T-helper 2 cell treated with Interferon-gamma antibody and Interleukin-4, amounts not matched to agents 100 ng/mL and 5 ng/mL, for 36 hours (primary cell): ENCODE data around the gene CD1C. TPM values are rescaled to one million over a fixed set of nuclear protein-coding genes. Genes with fewer than 3 reads are reported as not detected.
"Not testable (repeated sequence)": the region's sequence is repeated elsewhere in the genome, so short reads cannot be mapped to it uniquely, and the experiment has no call there.

Experiments used
- intact Hi-C: fragments of 100-400 bp; cut with micrococcal nuclease; formaldehyde crosslinking; loops from one replicate; pipeline ENCODE4 v1.15.1; 2023
- total RNA-seq: library from RNA; stranded (reverse); gene quantifications from 2 replicates; pipeline ENCODE4 v1.2.3, GENCODE V29; 2022

Gene CD1C
- total RNA-seq, 1 donor from 2014 or later: not detected

DNA sequence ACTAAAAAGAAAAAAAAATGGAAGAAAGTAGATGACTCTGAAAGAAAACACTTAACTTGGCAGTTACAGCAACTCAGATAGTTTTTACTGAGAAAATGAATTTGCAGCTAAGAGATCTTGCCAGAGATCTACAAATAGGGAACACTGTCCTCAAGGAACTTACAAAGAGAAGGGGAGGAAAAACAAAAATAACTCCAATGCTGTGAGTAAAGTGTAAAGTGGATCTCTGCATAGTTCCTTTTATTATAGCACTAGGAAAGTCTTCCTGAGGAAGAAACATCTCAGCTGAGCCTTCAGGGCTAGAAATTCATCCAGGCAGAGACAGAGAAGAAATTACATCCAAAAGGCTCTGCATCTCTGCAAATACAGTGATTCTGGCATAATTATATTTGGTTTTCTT lies 37.8 kb downstream of the CD1C start:
- intact Hi-C loops: no loop called here

DNA sequence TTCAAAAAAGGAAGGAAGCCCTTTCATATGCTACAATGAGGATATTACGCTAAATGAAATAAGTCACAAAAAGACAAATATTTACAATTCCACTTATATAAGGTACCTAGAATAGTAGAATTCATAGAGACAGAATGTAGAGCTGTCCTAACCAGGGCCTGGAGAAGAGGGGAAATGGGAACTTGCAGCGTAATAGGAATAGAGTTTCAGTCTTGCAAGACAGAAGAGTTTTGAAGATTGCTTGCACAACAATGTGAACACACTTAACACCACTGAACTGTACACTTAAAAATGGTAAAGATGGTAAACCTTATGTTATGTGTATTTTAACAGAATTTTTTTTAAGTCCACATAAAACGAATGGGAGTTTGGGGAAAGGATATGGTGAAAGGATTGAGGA lies 38.7 kb downstream of the CD1C start:
- intact Hi-C loops: loop anchor here (2.0 kb wide), 1 partner anchor 82 kb away; no protein-coding TSS in a partner anchor

DNA sequence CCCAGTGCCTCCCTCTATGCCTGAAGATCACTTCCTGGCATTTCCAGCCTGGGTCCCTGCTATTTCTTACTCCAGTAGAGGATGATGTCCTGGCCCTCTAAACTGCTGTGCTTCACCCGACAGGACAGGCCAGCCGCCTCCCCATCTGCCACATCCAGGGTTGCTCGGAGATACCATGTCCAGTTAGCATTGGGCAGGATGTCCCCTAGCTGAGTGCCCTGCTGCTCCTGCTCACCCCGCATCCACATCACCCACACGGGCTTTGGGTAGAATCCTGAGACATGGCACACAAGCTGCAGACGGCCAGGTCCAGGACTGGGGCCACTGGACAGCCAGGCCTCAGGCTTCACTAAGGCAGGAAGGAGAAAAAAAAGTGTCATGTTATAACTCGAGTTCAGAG lies 39.6 kb downstream of the CD1C start:
- intact Hi-C loops: loop anchor here (2.0 kb wide), 1 partner anchor 82 kb away; no protein-coding TSS in a partner anchor

DNA sequence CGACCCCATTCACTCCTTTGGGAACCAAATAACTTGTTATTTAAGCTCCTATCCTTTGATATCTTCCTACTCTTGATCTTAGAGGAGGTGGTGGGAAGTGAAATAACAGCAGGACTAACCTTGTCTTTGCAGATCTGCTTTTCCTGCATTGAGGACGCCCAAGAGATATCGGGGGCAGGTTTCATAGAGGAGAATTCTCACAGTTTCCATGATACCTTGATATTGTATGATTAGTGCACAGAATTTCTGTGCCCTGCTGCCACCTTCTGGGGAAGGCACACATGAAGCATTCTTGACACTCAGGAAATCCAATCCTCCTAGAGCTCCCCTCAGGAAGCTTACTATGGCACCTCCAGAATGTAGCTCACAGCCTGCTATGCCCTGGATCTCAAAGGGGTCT lies 40.0 kb downstream of the CD1C start:
- intact Hi-C loops: loop anchor here (2.0 to 5.0 kb wide), 2 partner anchors 83 to 127 kb away; no protein-coding TSS in a partner anchor

DNA sequence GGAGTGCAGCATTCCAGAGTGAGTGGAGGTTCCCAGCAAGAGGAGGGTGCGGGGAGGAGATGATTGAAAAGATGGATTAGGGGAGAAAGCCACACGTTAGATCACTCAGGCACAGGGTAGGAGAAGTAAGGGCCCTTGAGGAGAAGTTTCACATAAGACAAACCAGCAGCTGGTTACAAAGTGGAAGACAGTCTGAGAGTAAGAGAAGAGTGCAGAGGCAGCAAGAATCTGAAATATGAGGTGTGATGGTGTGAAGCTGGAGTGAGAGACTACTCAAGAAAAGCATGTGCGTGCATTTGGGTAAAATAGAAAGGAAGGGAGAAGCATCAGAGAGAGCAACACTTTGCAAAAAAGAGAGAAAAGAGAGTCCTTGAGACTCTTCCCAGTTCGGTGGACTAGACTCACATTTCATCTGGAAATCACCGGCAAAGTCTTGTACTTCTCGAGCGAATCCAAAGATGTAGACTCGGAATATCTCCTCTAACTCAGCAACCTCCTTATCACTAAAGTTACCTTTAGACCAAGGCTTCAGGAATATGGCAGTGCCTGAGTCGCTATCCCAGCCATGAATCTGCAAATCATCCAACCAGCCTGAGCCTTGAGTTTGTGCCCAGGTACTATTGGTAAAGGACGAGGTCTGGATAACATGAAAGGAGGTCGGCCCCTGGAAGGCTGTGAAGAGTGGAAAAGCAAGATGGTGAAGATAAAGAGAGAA lies 40.8 kb downstream of the CD1C start:
- intact Hi-C loops: loop anchor here (5.0 kb wide), 1 partner anchor 128 kb away; no protein-coding TSS in a partner anchor

DNA sequence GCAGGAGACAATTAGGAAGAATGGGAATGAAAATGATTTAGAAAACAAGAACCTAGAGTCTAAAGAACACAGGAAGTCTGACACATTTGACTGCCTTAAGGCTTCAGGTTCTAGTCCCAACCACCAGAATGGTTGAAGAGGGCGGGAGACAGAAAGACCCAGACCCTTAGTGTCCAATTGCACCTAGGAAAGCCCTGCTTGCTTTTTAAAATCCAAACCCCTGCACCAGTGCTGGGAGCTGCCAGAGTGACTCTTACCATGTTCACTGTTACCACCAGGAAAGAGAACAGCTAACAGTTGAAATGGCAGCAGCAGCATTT lies 41.3 kb downstream of the CD1C start:
- intact Hi-C loops: loop anchor here (5.0 kb wide), 1 partner anchor 129 kb away; no protein-coding TSS in a partner anchor

DNA sequence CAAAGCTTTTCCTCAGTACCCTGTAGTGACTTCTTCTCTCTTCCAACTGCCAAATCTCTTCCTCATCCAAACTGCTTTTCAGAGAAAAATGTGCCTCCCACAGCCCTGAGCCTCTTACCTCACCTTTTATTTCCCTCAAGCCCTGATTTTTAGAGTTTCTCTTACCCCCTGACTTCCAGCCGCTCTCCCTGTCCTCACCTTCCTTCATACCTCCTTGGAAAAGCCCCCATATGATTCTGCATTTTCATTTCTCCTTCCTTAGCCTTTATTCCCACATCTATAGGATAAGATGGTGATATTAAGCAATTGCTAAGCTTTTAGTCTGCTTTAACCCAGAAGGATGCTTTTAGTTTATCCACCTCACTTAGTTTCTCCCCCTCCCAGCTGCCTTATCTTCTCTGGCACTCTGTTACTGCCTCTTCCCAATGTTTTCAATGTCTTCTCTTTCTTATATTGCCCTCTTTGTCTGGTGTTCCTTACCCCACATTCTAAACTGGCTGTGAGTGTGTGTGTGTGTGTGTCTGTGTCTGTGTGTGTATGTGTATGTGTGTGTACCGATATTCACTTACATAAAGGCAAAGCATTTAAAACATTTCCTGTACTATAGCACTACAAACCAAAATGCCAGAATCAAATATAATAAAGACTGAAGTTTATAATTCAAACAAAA lies 41.9 kb downstream of the CD1C start, which contains the start of gene CD1B:
TSS of gene CD1B (minus strand) at position 51 of the 670 bp plus-strand sequence. CDS start 108 bp downstream, outside the sequence.
- intact Hi-C loops: loop anchor here (5.0 kb wide), 1 partner anchor 129 kb away; no protein-coding TSS in a partner anchor

DNA sequence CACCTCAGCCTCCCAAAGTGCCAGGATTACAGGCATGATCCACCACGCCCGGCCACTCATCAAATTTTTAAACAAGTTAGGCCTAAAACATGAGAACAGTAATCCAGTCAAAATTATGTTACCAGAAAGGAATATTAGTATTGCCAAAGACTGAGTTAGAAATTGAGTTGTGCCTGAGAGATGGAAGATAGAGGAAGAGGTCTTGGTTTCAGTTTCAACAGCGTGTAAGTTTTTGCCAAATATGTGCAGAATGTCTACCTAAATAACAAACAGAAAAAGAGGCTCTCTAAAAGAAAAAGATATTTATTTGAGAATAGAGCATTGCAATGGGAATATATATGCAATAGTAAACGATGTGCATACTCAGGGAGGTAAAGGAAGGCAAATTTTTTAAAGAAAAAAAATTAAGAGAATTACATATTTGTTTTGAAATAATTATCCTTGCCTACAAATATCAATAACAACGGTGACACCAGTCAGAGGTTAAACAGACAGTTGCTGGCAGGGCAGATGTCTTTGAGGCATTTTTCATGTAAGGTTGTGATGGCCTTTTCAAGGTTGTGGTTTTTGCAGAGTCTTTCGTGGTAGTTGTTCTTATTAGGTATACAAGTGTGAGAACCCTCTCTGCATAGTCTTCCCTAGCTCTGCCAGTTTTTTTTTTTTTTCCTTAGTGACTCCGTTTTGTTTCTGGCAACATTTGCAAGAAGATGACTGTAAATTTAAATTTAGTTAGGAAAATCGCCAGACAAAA lies 43.9 kb downstream of the CD1C start:
- intact Hi-C loops: loop anchor here (5.0 kb wide), 1 partner anchor 131 kb away; no protein-coding TSS in a partner anchor

DNA sequence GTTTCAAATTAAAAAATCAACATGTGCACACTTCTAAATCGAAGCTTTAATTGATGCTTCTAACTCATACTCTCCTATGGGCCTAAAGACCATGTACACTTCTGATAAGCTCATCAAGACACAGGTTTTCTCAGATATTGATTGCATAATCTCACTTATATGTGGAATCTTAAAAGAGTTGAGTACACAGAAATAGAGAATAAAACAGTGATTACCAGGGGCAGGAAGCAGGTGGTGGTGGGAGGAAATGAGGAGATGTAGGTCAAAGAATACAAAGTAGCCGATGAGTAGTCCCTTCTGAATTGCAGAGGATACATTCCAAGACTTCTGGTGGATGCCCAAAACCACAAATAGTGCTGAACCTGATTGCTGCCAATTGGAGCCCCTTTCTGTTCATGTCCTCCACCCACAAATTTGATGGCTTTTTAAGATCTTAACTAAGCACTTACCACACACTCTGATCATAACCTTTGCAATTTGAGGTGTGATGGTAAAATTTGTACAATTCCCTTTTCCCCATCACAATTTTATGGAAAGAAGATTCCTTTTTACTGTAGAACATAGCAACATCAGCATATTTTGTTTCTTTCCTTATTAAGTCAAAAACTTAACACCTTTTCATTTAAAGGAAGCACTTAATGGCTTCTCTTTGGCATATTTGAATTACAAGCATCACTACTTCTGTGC lies 44.9 kb downstream of the CD1C start:
- intact Hi-C loops: loop anchor here (5.0 kb wide), 1 partner anchor 132 kb away; no protein-coding TSS in a partner anchor

DNA sequence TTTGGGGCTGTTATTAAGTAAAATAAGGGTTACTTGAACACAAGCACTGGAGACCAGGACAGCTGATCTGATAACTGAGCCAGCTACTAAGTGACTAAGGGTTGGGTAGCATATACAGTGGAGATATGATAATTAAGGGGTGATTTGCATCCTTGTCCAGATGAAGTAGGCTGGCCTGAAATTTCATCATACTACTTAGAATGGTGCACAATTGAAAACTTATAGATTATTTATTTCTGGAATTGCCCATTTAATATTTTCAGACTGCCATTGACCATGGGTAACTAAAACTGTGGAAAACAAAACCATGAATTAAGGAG lies 45.5 kb downstream of the CD1C start:
- intact Hi-C loops: no loop called here

DNA sequence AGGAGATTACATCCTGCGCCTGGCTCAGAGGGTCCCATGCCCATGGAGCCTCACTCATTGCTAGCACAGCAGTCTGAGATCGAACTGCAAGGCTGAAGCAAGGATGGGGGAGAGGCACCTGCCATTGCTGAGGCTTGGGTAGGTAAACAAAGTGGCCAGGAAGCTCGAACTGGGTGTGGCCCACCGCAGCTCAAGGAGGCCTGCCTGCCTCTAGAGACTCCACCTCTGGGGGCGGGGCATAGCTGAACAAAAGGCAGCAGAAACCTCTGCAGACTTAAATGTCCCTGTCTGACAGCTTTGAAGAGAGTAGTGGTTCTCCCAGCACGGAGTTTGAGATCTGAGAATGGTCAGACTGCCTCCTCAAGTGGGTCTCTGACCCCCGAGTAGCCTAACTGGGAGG lies 46.7 kb downstream of the CD1C start:
- intact Hi-C loops: not testable (repeated sequence)

Other genes starting within 250 kb of the CD1C start
- gene CD1D, start 109.0 kb upstream of the CD1C start, total RNA-seq: not detected in 2 replicates
- 0.09 and 0.45 TPM in 2 replicates for gene CD1A, start 35.5 kb upstream of the CD1C start, total RNA-seq
- not detected in 2 replicates for gene CD1B, start 41.6 kb downstream of the CD1C start, total RNA-seq
- not detected in 2 replicates for gene CD1E, start 64.0 kb downstream of the CD1C start, total RNA-seq
- gene OR10T2, start 109.5 kb downstream of the CD1C start, total RNA-seq: not detected in 2 replicates
- not detected in 2 replicates for gene OR10K2, start 136.3 kb downstream of the CD1C start, total RNA-seq
- gene OR10K1, start 171.9 kb downstream of the CD1C start, total RNA-seq: not detected in 2 replicates
- not detected in 2 replicates for gene OR10R2, start 182.3 kb downstream of the CD1C start, total RNA-seq